GM12878 (cell line): Measurements from ENCODE around the gene DDX24. TPM values are rescaled to one million over a fixed set of nuclear protein-coding genes. Genes with fewer than 3 reads are reported as not detected.

Experiments
- ATF7 ChIP-seq: fragments of 450-650 bp; IDR thresholded peaks from 2 replicates; pipeline ENCODE4 v1.6.1; 2016; ENCODE audit warnings: low read depth, mild to moderate bottlenecking
- BHLHE40 ChIP-seq, 2 experiments: fragments of 450-650 bp in 1 of 2; IDR thresholded peaks; 2 replicates each; pipeline ENCODE4 v1.6.1; 2011 to 2017; ENCODE audit warnings: low read depth in 2 of 2, borderline replicate concordance in 1 of 2, improper control_type of control experiment in 1 of 2, low read length in 1 of 2, mild to moderate bottlenecking in 1 of 2
- BMI1 ChIP-seq: fragments of 450-650 bp; IDR thresholded peaks from 2 replicates; pipeline ENCODE4 v1.6.1; 2016; ENCODE audit warnings: mild to moderate bottlenecking, moderate library complexity, borderline replicate concordance
- CBFB ChIP-seq: IDR thresholded peaks from 2 replicates; pipeline ENCODE4 v1.6.1; 2016; ENCODE audit warnings: antibody characterized with exemption, low read depth
- CREB1 ChIP-seq: IDR thresholded peaks from 2 replicates; pipeline ENCODE4 v1.6.1; 2012; ENCODE audit warnings: low read depth, mild to moderate bottlenecking, inconsistent platforms
- EED ChIP-seq: sonication (generic); IDR thresholded peaks from 2 replicates; pipeline ENCODE4 v1.6.1; 2016; ENCODE audit warnings: antibody characterized with exemption, low read depth
- EGR1 ChIP-seq, 2 experiments: IDR thresholded peaks; 1 replicate in 1 of 2; 2 replicates in 1 of 2; pipeline ENCODE4 v1.6.1; 2011 to 2012; ENCODE audit warnings: low read depth in 2 of 2, low read length in 2 of 2, borderline replicate concordance in 1 of 2, mild to moderate bottlenecking in 1 of 2, moderate library complexity in 1 of 2
- IKZF2 ChIP-seq, 2 experiments: fragments of 450-650 bp; IDR thresholded peaks; 2 replicates each; pipeline ENCODE4 v1.6.1; 2017; ENCODE audit warnings: mild to moderate bottlenecking in 2 of 2, moderate library complexity in 2 of 2
- JUNB ChIP-seq: IDR thresholded peaks from 2 replicates; pipeline ENCODE4 v1.6.1; 2016; ENCODE audit warnings: antibody characterized with exemption, mild to moderate bottlenecking
- NFYB ChIP-seq: IDR thresholded peaks from 2 replicates; pipeline ENCODE4 v1.6.1; 2011; ENCODE audit warnings: low read depth, mild to moderate bottlenecking, low read length, improper control_type of control experiment, moderate library complexity; ENCODE audit not compliant: insufficient read depth
- NR2C1 ChIP-seq: fragments of 450-650 bp; IDR thresholded peaks from 2 replicates; pipeline ENCODE4 v1.6.1; 2017; ENCODE audit warnings: antibody characterized with exemption, mild to moderate bottlenecking, moderate library complexity
- NR2F1 ChIP-seq: fragments of 450-650 bp; conservative IDR thresholded peaks from 2 replicates; pipeline ENCODE4 v1.6.1; 2017; ENCODE audit warnings: mild to moderate bottlenecking
- RAD21 ChIP-seq: IDR thresholded peaks from 2 replicates; pipeline ENCODE4 v1.6.1; 2011; ENCODE audit warnings: mild to moderate bottlenecking, low read depth, low read length, moderate library complexity; ENCODE audit not compliant: insufficient read depth
- RB1 ChIP-seq: fragments of 450-650 bp; formaldehyde crosslinking; IDR thresholded peaks from 2 replicates; pipeline ENCODE4 v1.6.1; 2017; ENCODE audit warnings: mild to moderate bottlenecking, borderline replicate concordance
- TAF1 ChIP-seq: IDR thresholded peaks from 2 replicates; pipeline ENCODE4 v1.6.1; 2011; ENCODE audit warnings: mild to moderate bottlenecking, low read depth, low read length, borderline replicate concordance
- ZNF217 ChIP-seq: fragments of 450-650 bp; IDR thresholded peaks from 2 replicates; pipeline ENCODE4 v1.6.1; 2017; ENCODE audit warnings: antibody characterized with exemption, mild to moderate bottlenecking
- polyA plus RNA-seq, 11 experiments: library from polyadenylated mRNA; depleted of rRNA in 4 of 11; unstranded in 6 of 11; stranded (reverse) in 5 of 11; fragments of >200 nt; fragmentation: Nextera tagmentation in 4 of 11; fragmentation: Illumina TruSeq in 1 of 11; extraction: Ambion mirVana in 4 of 11; extraction: Trizol in 1 of 11; gene quantifications; 1 replicate in 1 of 11; 2 replicates in 10 of 11; pipeline versions ENCODE4 v1.2.1 to v1.2.3, GENCODE V29; 2011 to 2016; ENCODE audit warnings: inconsistent platforms in 2 of 11, missing spikeins in 2 of 11, low read depth in 1 of 11
- total RNA-seq, 4 experiments: library from RNA; depleted of rRNA in 3 of 4; stranded (reverse); fragments of >200 nt in 3 of 4; fragmentation: Illumina TruSeq in 1 of 4; extraction: Trizol in 1 of 4; gene quantifications; 2 replicates each; pipeline versions ENCODE4 v1.2.1 to v1.2.3, GENCODE V29; 2013 to 2021
- TF ChIP-seq, protein P1 (sequence below): fragments of 450-650 bp; IDR thresholded peaks from 2 replicates; pipeline ENCODE4 v1.6.1; 2016; ENCODE audit warnings: mild to moderate bottlenecking, moderate library complexity, borderline replicate concordance
- TF ChIP-seq, protein P2 (sequence below): fragments of 150-350 bp; IDR thresholded peaks from 2 replicates; pipeline ENCODE4 v1.6.1; 2016; ENCODE audit warnings: low read depth, low read length
- TF ChIP-seq, protein P3 (sequence below): IDR thresholded peaks from 2 replicates; pipeline ENCODE4 v1.6.1; 2012; ENCODE audit warnings: improper control_type of control experiment, low read depth, low read length; ENCODE audit not compliant: insufficient replicate concordance

DDX24 gene
- total and polyA plus RNA-seq, 10 of the 15 experiments (the other 5 are each of a cell fraction or from before 2014, with no cell fraction given), result 137 to 266 (median 184) TPM

DNA sequence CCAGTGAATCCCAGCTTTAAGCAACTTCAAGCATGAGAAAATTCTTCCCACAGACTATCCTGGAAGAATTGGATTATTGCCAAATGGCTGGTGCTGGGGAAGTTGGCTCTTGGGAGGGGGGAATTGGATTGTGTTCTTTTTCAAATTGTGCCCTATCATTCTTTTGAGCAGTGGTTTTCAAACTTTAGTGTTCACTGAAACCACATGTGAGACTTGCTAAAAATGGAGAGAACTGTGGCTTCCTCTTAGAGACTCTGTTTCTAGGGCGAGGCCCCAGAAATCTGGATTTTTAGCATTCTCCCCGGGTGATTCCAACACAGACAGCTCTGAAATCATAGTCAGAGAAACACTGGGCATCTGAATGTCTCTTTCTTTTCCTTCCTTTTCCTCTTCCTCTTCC lies 69.2 kb downstream of the DDX24 start (continued):
- TF ChIP-seq, protein P1, sequence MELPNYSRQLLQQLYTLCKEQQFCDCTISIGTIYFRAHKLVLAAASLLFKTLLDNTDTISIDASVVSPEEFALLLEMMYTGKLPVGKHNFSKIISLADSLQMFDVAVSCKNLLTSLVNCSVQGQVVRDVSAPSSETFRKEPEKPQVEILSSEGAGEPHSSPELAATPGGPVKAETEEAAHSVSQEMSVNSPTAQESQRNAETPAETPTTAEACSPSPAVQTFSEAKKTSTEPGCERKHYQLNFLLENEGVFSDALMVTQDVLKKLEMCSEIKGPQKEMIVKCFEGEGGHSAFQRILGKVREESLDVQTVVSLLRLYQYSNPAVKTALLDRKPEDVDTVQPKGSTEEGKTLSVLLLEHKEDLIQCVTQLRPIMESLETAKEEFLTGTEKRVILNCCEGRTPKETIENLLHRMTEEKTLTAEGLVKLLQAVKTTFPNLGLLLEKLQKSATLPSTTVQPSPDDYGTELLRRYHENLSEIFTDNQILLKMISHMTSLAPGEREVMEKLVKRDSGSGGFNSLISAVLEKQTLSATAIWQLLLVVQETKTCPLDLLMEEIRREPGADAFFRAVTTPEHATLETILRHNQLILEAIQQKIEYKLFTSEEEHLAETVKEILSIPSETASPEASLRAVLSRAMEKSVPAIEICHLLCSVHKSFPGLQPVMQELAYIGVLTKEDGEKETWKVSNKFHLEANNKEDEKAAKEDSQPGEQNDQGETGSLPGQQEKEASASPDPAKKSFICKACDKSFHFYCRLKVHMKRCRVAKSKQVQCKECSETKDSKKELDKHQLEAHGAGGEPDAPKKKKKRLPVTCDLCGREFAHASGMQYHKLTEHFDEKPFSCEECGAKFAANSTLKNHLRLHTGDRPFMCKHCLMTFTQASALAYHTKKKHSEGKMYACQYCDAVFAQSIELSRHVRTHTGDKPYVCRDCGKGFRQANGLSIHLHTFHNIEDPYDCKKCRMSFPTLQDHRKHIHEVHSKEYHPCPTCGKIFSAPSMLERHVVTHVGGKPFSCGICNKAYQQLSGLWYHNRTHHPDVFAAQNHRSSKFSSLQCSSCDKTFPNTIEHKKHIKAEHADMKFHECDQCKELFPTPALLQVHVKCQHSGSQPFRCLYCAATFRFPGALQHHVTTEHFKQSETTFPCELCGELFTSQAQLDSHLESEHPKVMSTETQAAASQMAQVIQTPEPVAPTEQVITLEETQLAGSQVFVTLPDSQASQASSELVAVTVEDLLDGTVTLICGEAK, result no peak
- no peak for TF ChIP-seq CREB1
- TF ChIP-seq CBFB, result 0 out of 2 replicates have a peak, but pooled peaks have one; percentile 29
- TF ChIP-seq IKZF2 (IDR thresholded peaks at IDR 0.05), result peak; percentile 66 to 74; a peak in 3 of 4 replicates
- TF ChIP-seq, protein P2, sequence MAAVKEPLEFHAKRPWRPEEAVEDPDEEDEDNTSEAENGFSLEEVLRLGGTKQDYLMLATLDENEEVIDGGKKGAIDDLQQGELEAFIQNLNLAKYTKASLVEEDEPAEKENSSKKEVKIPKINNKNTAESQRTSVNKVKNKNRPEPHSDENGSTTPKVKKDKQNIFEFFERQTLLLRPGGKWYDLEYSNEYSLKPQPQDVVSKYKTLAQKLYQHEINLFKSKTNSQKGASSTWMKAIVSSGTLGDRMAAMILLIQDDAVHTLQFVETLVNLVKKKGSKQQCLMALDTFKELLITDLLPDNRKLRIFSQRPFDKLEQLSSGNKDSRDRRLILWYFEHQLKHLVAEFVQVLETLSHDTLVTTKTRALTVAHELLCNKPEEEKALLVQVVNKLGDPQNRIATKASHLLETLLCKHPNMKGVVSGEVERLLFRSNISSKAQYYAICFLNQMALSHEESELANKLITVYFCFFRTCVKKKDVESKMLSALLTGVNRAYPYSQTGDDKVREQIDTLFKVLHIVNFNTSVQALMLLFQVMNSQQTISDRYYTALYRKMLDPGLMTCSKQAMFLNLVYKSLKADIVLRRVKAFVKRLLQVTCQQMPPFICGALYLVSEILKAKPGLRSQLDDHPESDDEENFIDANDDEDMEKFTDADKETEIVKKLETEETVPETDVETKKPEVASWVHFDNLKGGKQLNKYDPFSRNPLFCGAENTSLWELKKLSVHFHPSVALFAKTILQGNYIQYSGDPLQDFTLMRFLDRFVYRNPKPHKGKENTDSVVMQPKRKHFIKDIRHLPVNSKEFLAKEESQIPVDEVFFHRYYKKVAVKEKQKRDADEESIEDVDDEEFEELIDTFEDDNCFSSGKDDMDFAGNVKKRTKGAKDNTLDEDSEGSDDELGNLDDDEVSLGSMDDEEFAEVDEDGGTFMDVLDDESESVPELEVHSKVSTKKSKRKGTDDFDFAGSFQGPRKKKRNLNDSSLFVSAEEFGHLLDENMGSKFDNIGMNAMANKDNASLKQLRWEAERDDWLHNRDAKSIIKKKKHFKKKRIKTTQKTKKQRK, result no peak
- TF ChIP-seq, protein P3, sequence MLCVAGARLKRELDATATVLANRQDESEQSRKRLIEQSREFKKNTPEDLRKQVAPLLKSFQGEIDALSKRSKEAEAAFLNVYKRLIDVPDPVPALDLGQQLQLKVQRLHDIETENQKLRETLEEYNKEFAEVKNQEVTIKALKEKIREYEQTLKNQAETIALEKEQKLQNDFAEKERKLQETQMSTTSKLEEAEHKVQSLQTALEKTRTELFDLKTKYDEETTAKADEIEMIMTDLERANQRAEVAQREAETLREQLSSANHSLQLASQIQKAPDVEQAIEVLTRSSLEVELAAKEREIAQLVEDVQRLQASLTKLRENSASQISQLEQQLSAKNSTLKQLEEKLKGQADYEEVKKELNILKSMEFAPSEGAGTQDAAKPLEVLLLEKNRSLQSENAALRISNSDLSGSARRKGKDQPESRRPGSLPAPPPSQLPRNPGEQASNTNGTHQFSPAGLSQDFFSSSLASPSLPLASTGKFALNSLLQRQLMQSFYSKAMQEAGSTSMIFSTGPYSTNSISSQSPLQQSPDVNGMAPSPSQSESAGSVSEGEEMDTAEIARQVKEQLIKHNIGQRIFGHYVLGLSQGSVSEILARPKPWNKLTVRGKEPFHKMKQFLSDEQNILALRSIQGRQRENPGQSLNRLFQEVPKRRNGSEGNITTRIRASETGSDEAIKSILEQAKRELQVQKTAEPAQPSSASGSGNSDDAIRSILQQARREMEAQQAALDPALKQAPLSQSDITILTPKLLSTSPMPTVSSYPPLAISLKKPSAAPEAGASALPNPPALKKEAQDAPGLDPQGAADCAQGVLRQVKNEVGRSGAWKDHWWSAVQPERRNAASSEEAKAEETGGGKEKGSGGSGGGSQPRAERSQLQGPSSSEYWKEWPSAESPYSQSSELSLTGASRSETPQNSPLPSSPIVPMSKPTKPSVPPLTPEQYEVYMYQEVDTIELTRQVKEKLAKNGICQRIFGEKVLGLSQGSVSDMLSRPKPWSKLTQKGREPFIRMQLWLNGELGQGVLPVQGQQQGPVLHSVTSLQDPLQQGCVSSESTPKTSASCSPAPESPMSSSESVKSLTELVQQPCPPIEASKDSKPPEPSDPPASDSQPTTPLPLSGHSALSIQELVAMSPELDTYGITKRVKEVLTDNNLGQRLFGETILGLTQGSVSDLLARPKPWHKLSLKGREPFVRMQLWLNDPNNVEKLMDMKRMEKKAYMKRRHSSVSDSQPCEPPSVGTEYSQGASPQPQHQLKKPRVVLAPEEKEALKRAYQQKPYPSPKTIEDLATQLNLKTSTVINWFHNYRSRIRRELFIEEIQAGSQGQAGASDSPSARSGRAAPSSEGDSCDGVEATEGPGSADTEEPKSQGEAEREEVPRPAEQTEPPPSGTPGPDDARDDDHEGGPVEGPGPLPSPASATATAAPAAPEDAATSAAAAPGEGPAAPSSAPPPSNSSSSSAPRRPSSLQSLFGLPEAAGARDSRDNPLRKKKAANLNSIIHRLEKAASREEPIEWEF, result no peak
- 0 out of 2 replicates have a peak, but pooled peaks have one; percentile 21 for TF ChIP-seq NR2F1
- TF ChIP-seq RAD21, result no peak
- TF ChIP-seq EED, result no peak
- no peak for TF ChIP-seq NFYB
- no peak for TF ChIP-seq EGR1 (IDR thresholded peaks at IDR 0.05; ENCODE audit: borderline replicate concordance in 1 of 2, low read depth in 2 of 2, low read length in 2 of 2)
- TF ChIP-seq RB1, result no peak
- peak; percentile 34; the same call in 1 of the 2 replicates for TF ChIP-seq ATF7
- no peak for TF ChIP-seq JUNB
- no peak for TF ChIP-seq ZNF217
- TF ChIP-seq TAF1, result no peak
- TF ChIP-seq BHLHE40 (IDR thresholded peaks at IDR 0.05; ENCODE audit: borderline replicate concordance in 1 of 2, low read depth in 2 of 2, low read length in 1 of 2), result peak; percentile 25 to 39; a peak in 2 of 4 replicates
- TF ChIP-seq NR2C1, result no peak
- TF ChIP-seq BMI1, result no peak
